Endothelial cell of umbilical vein (primary cell): ENCODE data around the gene NCR2. TPM values are rescaled to one million over a fixed set of nuclear protein-coding genes. Genes with fewer than 3 reads are reported as not detected.

ENCODE experiments used
- BruUV-seq: library from RNA; stranded (reverse); fragments of 400-500 nt; replicated peaks from 2 replicates; lab custom pipeline; 2021; lab: Mats Ljungman, UMichigan
- CTCF ChIA-PET: fragments of 300-600, 350-600 bp; sonication (Branson Sonifier 250); formaldehyde crosslinking; loops from one replicate; lab custom pipeline; 2021; ENCODE audit warnings: antibody characterized with exemption, inconsistent platforms; lab: Charles Lee
- POLR2A ChIA-PET: fragments of 300-600, 350-600 bp; sonication (Branson Sonifier 250); formaldehyde crosslinking; loops from one replicate; lab custom pipeline; 2021; ENCODE audit warnings: antibody characterized with exemption, inconsistent platforms; lab: Charles Lee
- DNase-seq: peaks from one replicate; pipeline ENCODE4 v3.0.0-alpha.2; 2011; ENCODE audit warnings: low read depth, low spot score
- FAIRE-seq: peaks from 2 replicates; lab custom pipeline; 2011; peaks lifted over from hg19 to GRCh38; lab: Jason Lieb, UNC
- H2AFZ ChIP-seq: 2 replicates; pipeline ENCODE4 v1.6.0; 2012; ENCODE audit warnings: low read depth, low read length, control low read depth, inconsistent platforms
- H3K27ac ChIP-seq: 2 replicates; pipeline ENCODE4 v1.5.1; 2011; ENCODE audit warnings: low read depth, mild to moderate bottlenecking, control low read depth, low read length, moderate library complexity; ENCODE audit not compliant: insufficient read depth
- H3K27me3 ChIP-seq, 2 experiments: 2 replicates each; pipeline versions ENCODE4 v1.6.0 to v1.6.1; 2011; ENCODE audit warnings: low read length in 2 of 2, mixed read lengths in 1 of 2; ENCODE audit not compliant: control insufficient read depth in 2 of 2, insufficient read depth in 2 of 2
- H3K36me3 ChIP-seq, 2 experiments: 2 replicates in 1 of 2; 3 replicates in 1 of 2; pipeline ENCODE4 v1.5.1; 2011; ENCODE audit warnings: low read length in 2 of 2, mild to moderate bottlenecking in 1 of 2, moderate library complexity in 1 of 2; ENCODE audit not compliant: control insufficient read depth in 2 of 2, insufficient read depth in 2 of 2; ENCODE audit errors: extremely low read depth in 1 of 2
- H3K4me1 ChIP-seq: 3 replicates; pipeline ENCODE4 v1.5.1; 2011; ENCODE audit warnings: mild to moderate bottlenecking, low read length; ENCODE audit not compliant: control insufficient read depth, insufficient read depth; ENCODE audit errors: extremely low read depth
- H3K4me2 ChIP-seq: 2 replicates; pipeline ENCODE4 v1.6.1; 2011; ENCODE audit warnings: low read length, control low read depth, mixed read lengths; ENCODE audit not compliant: insufficient read depth
- H3K4me3 ChIP-seq, 3 experiments: fragments of 200-600 bp in 1 of 3; sonication (generic), shearing (Covaris generic) in 1 of 3; replicated peaks in 1 of 3; 2 replicates each; pipeline ENCODE4 v1.5.1; 2011 to 2016; ENCODE audit warnings: control low read depth in 3 of 3, low read length in 3 of 3, mild to moderate bottlenecking in 2 of 3, inconsistent platforms in 1 of 3, low read depth in 1 of 3, moderate library complexity in 1 of 3; ENCODE audit not compliant: insufficient read depth in 1 of 3
- H3K79me2 ChIP-seq: 2 replicates; pipeline ENCODE4 v1.6.0; 2012; ENCODE audit warnings: low read length, inconsistent platforms; ENCODE audit not compliant: control insufficient read depth, insufficient read depth
- H3K9ac ChIP-seq: replicated peaks from 2 replicates; pipeline ENCODE3; 2011; ENCODE audit warnings: low read length, control low read depth; ENCODE audit not compliant: insufficient read depth; ENCODE audit errors: extremely low read depth
- H3K9me1 ChIP-seq: replicated peaks from 3 replicates; pipeline ENCODE4 v1.6.0; 2011; ENCODE audit warnings: mild to moderate bottlenecking, low read length; ENCODE audit not compliant: control insufficient read depth, insufficient read depth; ENCODE audit errors: extremely low read depth
- H3K9me3 ChIP-seq: replicated peaks from 2 replicates; pipeline ENCODE4 v1.5.1; 2012; ENCODE audit warnings: low read length, inconsistent platforms; ENCODE audit not compliant: control insufficient read depth, insufficient read depth
- H4K20me1 ChIP-seq: replicated peaks from 2 replicates; pipeline ENCODE3; 2011; ENCODE audit warnings: mild to moderate bottlenecking, low read length; ENCODE audit not compliant: control insufficient read depth, insufficient read depth; ENCODE audit errors: extremely low read depth
- EZH2 ChIP-seq: IDR thresholded peaks from 2 replicates; pipeline ENCODE4 v1.6.1; 2012; ENCODE audit warnings: borderline replicate concordance, low read depth, mild to moderate bottlenecking, moderate library complexity, low read length, inconsistent platforms; ENCODE audit not compliant: severe bottlenecking
- FOS ChIP-seq: IDR thresholded peaks from 2 replicates; pipeline ENCODE4 v1.6.1; 2011; ENCODE audit warnings: mild to moderate bottlenecking, low read length, moderate library complexity, borderline replicate concordance; ENCODE audit not compliant: insufficient read depth
- GATA2 ChIP-seq: IDR thresholded peaks from 2 replicates; pipeline ENCODE4 v1.7.0; 2011; ENCODE audit warnings: low read depth, mild to moderate bottlenecking, moderate library complexity, mixed read lengths, low read length; ENCODE audit not compliant: insufficient read length, insufficient read depth
- JUN ChIP-seq: IDR thresholded peaks from 2 replicates; pipeline ENCODE4 v1.6.1; 2011; ENCODE audit warnings: borderline replicate concordance, low read depth; ENCODE audit not compliant: insufficient read length, insufficient read depth
- MAX ChIP-seq: IDR thresholded peaks from 2 replicates; pipeline ENCODE4 v1.6.1; 2011; ENCODE audit not compliant: insufficient read depth, insufficient read length
- MYC ChIP-seq: IDR thresholded peaks from one replicate; pipeline ENCODE4 v1.6.1; 2011; ENCODE audit warnings: mild to moderate bottlenecking, low read depth, low read length
- POLR2A ChIP-seq: IDR thresholded peaks from 2 replicates; pipeline ENCODE4 v1.6.1; 2012; ENCODE audit warnings: low read depth, mild to moderate bottlenecking, control low read depth, low read length
- dilution Hi-C: fragments of 300-500 bp; cut with MboI; formaldehyde crosslinking; loops from one replicate; pipeline ENCODE4 v1.15.0; 2019; ENCODE audit warnings: low sequenced_read_pairs; ENCODE audit not compliant: extremely low pct_ligation_motif_present
- intact Hi-C: fragments of 100-400 bp; cut with micrococcal nuclease; formaldehyde crosslinking; loops from one replicate; pipeline ENCODE4 v1.10.0; 2022
- polyA plus RNA-seq, 4 experiments: library from polyadenylated mRNA; depleted of rRNA in 3 of 4; stranded (reverse) in 3 of 4; unstranded in 1 of 4; fragments of >200 nt; gene quantifications; 2 replicates each; pipeline versions ENCODE4 v1.2.1 to v1.2.3, GENCODE V29; 2011 to 2012; ENCODE audit warnings: missing spikeins in 1 of 4
- total RNA-seq: library from RNA; stranded (reverse); gene quantifications from 2 replicates; pipeline ENCODE4 v1.2.3, GENCODE V29; 2021
- TF ChIP-seq, protein P1 (sequence below), 2 donors: IDR thresholded peaks; 1 replicate in 1 of 2; 2 replicates in 1 of 2; pipeline ENCODE4 v1.5.1; 2011; ENCODE audit warnings: low read length in 2 of 2, mild to moderate bottlenecking in 2 of 2, moderate library complexity in 2 of 2, control low read depth in 1 of 2, inconsistent platforms in 1 of 2, low read depth in 1 of 2; ENCODE audit not compliant: insufficient read depth in 1 of 2; ENCODE audit errors: extremely low read depth in 1 of 2

The NCR2 gene
- total and polyA plus RNA-seq, 2 donors (not counting 3 experiments of a cell fraction or from before 2014, with no cell fraction given) = not detected

- FAIRE-seq = no peak
- TF ChIP-seq EZH2 = peak; percentile 81
- TF ChIP-seq FOS = no peak
- TF ChIP-seq, protein P1, sequence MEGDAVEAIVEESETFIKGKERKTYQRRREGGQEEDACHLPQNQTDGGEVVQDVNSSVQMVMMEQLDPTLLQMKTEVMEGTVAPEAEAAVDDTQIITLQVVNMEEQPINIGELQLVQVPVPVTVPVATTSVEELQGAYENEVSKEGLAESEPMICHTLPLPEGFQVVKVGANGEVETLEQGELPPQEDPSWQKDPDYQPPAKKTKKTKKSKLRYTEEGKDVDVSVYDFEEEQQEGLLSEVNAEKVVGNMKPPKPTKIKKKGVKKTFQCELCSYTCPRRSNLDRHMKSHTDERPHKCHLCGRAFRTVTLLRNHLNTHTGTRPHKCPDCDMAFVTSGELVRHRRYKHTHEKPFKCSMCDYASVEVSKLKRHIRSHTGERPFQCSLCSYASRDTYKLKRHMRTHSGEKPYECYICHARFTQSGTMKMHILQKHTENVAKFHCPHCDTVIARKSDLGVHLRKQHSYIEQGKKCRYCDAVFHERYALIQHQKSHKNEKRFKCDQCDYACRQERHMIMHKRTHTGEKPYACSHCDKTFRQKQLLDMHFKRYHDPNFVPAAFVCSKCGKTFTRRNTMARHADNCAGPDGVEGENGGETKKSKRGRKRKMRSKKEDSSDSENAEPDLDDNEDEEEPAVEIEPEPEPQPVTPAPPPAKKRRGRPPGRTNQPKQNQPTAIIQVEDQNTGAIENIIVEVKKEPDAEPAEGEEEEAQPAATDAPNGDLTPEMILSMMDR (IDR thresholded peaks at IDR 0.05; ENCODE audit: extremely low read depth in 1 of 2, insufficient read depth in 1 of 2, low read depth in 1 of 2, low read length in 2 of 2) = no peak
- no peak for TF ChIP-seq MAX
- no peak for TF ChIP-seq POLR2A
- TF ChIP-seq JUN = no peak
- no peak for TF ChIP-seq MYC
- no peak for TF ChIP-seq GATA2
- no peaks in the 10 kb centered on the region for H3K79me2 ChIP-seq
- H3K27ac ChIP-seq = no peak overlapping the region
- no peak overlapping the region for H2AFZ ChIP-seq
- no peaks in the 10 kb centered on the region for H3K36me3 ChIP-seq
- H3K27me3 ChIP-seq = peaks cover 72 to 80% of the 10 kb centered on the region in 2 experiments
- intact Hi-C loops = no loop called here
- ChIA-PET CTCF (no interaction called here), POLR2A (no interaction called here)
- no peaks in the 10 kb centered on the region for H3K9me1 ChIP-seq
- no peak for DNase-seq
- no peaks in the 10 kb centered on the region for H3K4me1 ChIP-seq
- no TSS peak for BruUV-seq
- H3K4me3 ChIP-seq = no peak overlapping the region
- no peak overlapping the region for H3K4me2 ChIP-seq
- H4K20me1 ChIP-seq = no peaks in the 10 kb centered on the region
- no peak overlapping the region for H3K9ac ChIP-seq
- no peaks in the 10 kb centered on the region for H3K9me3 ChIP-seq
- dilution Hi-C loops = no loop called here
These were observed 40.3 kb downstream of the NCR2 start for GRCh38 chr6:41375598-41376151.
